Muscle of leg (tissue), 11 donors: ENCODE measurements around the gene NUP85. TPM values are rescaled to one million over a fixed set of nuclear protein-coding genes. Genes with fewer than 3 reads are reported as not detected.

ENCODE experiments used
- DNase-seq: peaks from one replicate; pipeline ENCODE4 v3.0.0; 2013
- H3K27ac ChIP-seq: one replicate; pipeline ENCODE4 v1.5.1; 2013; ENCODE audit warnings: mild to moderate bottlenecking, low read length, control low read depth
- H3K27me3 ChIP-seq: one replicate; pipeline ENCODE4 v1.6.1; 2013; ENCODE audit warnings: low read length; ENCODE audit not compliant: control insufficient read depth, insufficient read depth
- H3K36me3 ChIP-seq: one replicate; pipeline ENCODE4 v1.6.1; 2013; ENCODE audit warnings: low read length; ENCODE audit not compliant: control insufficient read depth, insufficient read depth
- H3K4me1 ChIP-seq: one replicate; pipeline ENCODE4 v1.6.1; 2013; ENCODE audit warnings: low read length; ENCODE audit not compliant: control insufficient read depth, insufficient read depth
- H3K4me3 ChIP-seq: one replicate; pipeline ENCODE4 v1.5.1; 2013; ENCODE audit warnings: low read length, control low read depth
- H3K9me3 ChIP-seq: replicated peaks from 2 replicates; pipeline ENCODE4 v1.6.1; 2013; ENCODE audit warnings: low read depth, low read length; ENCODE audit not compliant: control insufficient read depth
- WGBS: methylation state at CpG from one replicate; pipeline ENCODE4 v1.1.5; 2013; ENCODE audit warnings: missing lambda C conversion rate; ENCODE audit not compliant: insufficient coverage; 5-methylcytosine and 5-hydroxymethylcytosine counted together
- polyA plus RNA-seq, 8 donors: library from polyadenylated mRNA; unstranded; fragments of 120-200 nt; gene quantifications; one replicate each; pipeline versions ENCODE4 v1.2.1 to v1.2.3, GENCODE V29; 2013; ENCODE audit warnings: inconsistent platforms in 1 of 8, low replicate concordance in 1 of 8; ENCODE audit not compliant: insufficient read length in 8 of 8, insufficient read depth in 1 of 8
- total RNA-seq: library from RNA; stranded (reverse); fragments of 120-200 nt; gene quantifications from one replicate; pipeline ENCODE4 v1.2.4, GENCODE V29; 2013

The NUP85 gene
- total and polyA plus RNA-seq, 9 donors = 33.5 to 51.2 (median 44.1) TPM

DNA sequence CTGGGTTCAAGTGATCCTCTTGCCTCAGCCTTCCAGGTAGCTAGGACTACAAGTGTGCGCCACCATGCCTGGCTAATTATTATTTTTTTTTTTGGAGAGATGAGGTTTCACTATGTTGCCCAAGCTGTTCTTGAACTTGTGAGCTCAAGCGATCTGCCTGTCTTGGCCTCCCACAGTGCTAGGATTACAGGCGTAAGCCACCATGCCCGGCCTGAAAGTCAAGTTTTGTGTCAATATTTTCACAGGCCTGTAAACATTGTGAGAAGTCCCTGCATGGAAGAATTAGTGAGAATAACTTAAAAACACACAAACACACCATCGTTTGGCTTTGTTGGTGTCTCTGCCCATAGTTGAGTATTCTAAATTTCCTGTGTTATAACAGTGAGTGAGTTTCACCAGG, 22.2 kb downstream of the NUP85 start:
- Histone ChIP-seq H3K4me3 (no peak overlapping the region), H3K9me3 (no peaks in the 10 kb centered on the region), H3K4me1 (no peaks in the 10 kb centered on the region), H3K27me3 (no peaks in the 10 kb centered on the region), H3K36me3 (peaks cover 77% of the 10 kb centered on the region), H3K27ac (no peak overlapping the region)
- 100% methylated on average over 1 of the region's 5 CpGs for WGBS
- DNase-seq = no peak

DNA sequence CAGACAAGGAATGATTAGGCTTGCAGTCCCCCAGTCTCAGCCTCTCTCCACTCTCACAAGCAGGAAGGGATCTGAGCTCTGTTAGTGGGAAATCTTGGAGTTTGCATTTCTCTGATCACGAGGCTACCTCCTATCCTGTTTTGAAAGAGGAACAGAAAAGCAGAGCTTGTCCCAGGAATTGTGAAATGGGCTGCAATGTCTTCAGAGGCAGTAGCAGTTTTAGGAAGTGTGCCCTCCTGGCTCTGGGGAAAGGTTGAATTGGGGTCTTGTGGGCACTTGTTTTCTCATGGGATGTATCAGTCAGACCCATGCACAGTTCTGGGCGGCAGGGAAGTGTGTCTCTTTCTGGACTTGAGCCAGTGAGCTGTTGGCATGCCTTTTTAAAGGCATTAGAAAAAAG, 22.8 kb downstream of the NUP85 start:
- WGBS = no CpG with 5 or more reads among the region's 2 CpGs
- DNase-seq = peak; percentile 82
- Histone ChIP-seq H3K4me1 (no peaks in the 10 kb centered on the region), H3K4me3 (no peak overlapping the region), H3K27ac (no peak overlapping the region), H3K36me3 (peaks cover 83% of the 10 kb centered on the region), H3K27me3 (no peaks in the 10 kb centered on the region), H3K9me3 (no peaks in the 10 kb centered on the region)

DNA sequence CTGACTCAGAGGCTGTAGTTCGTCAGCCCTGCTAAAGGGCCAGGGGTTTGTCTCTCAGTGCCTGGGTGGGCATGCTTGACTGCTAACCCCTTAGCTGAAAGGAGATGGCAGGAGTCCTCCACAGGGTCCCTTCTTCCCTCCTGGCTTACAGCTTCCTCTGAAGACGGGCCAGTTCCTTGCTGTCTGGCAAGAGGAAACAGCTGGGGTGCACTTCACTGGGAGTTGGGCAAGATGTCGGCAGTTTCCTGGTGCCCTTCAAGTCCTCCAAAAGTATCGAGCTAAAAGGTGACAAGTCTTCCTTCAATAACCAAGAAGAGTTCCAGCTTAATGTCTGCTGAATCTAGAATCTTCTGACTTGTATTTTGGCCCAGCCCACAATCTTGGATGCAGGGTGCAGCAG, 23.4 kb downstream of the NUP85 start:
- Histone ChIP-seq H3K4me1 (no peaks in the 10 kb centered on the region), H3K9me3 (no peaks in the 10 kb centered on the region), H3K36me3 (peaks cover 85% of the 10 kb centered on the region), H3K4me3 (no peak overlapping the region), H3K27ac (no peak overlapping the region), H3K27me3 (no peaks in the 10 kb centered on the region)
- 80% methylated on average over 3 of the region's 4 CpGs for WGBS
- DNase-seq = no peak

DNA sequence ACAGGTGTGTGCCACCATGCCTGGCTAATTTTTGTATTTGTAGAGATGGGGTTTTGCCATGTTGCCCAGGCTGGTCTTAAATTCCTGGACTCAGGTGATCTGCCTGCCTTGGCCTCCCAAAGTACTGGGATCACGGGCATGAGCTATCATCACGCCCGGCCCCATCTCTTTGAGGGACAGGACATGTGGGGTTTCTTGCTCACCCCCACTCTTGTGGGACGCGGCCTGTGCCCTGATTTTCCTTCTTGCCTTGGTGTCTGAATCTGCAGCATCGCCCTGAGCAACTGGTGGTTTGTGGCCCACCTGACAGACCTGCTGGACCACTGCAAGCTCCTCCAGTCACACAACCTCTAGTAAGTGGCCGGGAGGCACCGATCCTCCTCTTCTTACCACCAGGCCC, 25.6 kb downstream of the NUP85 start:
- WGBS = 92% methylated on average over 6 of the region's 8 CpGs
- no peak overlapping the region for H3K4me3 ChIP-seq
- H3K27me3 ChIP-seq = no peaks in the 10 kb centered on the region
- peaks cover 84% of the 10 kb centered on the region for H3K36me3 ChIP-seq
- H3K4me1 ChIP-seq = no peaks in the 10 kb centered on the region
- no peaks in the 10 kb centered on the region for H3K9me3 ChIP-seq
- no peak overlapping the region for H3K27ac ChIP-seq
- no peak for DNase-seq

DNA sequence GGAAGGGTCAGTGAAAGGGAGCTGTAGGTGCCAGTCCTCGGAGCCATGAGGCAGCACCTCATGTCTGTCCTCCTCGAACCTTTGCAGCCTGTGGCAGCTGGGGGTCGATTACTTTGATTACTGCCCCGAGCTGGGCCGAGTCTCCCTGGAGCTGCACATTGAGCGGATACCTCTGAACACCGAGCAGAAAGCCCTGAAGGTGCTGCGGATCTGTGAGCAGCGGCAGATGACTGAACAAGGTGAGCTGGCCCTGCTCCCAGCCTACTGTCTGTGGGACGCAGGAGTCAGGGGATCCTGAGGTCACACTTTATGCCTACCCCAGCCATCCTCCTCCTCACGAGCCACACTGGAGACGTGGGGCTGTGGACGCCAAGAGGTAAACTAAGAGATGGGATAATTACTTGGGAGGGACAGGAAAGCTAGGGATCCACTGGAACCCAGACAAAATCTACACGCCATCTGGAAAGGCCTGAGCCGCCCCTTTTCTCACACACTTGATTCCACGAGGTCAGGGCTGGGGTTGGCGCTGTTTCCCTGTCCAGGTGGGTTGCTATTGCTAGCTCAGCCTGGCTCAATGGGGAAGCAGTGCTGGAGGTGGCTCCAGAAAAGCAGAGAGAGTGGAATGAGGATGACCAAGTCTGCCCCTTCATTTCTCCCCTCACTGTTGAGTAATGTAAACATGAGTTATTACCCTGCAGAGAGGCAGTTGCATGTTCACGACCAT, 26.4 kb downstream of the NUP85 start:
- Histone ChIP-seq H3K4me3 (no peak overlapping the region), H3K27ac (no peak overlapping the region), H3K27me3 (no peaks in the 10 kb centered on the region), H3K9me3 (no peaks in the 10 kb centered on the region), H3K4me1 (peaks cover under 1% of the 10 kb centered on the region), H3K36me3 (peaks cover 80% of the 10 kb centered on the region)
- 98% methylated on average over 10 of the region's 18 CpGs for WGBS
- DNase-seq = no peak

DNA sequence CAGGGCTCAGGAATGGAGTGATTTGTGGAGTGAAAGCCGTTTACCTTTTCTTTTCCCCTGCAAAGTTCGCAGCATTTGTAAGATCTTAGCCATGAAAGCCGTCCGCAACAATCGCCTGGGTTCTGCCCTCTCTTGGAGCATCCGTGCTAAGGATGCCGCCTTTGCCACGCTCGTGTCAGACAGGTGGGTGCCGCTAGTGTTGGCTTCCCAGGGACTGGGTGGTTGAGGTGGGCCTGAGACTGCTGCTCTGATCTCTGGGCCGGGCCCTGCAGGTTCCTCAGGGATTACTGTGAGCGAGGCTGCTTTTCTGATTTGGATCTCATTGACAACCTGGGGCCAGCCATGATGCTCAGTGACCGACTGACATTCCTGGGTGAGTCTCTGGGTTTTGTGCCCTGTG, 27.3 kb downstream of the NUP85 start:
- 97% methylated on average over 9 of the region's 13 CpGs for WGBS
- Histone ChIP-seq H3K36me3 (peaks cover 85% of the 10 kb centered on the region), H3K27me3 (no peaks in the 10 kb centered on the region)

DNA sequence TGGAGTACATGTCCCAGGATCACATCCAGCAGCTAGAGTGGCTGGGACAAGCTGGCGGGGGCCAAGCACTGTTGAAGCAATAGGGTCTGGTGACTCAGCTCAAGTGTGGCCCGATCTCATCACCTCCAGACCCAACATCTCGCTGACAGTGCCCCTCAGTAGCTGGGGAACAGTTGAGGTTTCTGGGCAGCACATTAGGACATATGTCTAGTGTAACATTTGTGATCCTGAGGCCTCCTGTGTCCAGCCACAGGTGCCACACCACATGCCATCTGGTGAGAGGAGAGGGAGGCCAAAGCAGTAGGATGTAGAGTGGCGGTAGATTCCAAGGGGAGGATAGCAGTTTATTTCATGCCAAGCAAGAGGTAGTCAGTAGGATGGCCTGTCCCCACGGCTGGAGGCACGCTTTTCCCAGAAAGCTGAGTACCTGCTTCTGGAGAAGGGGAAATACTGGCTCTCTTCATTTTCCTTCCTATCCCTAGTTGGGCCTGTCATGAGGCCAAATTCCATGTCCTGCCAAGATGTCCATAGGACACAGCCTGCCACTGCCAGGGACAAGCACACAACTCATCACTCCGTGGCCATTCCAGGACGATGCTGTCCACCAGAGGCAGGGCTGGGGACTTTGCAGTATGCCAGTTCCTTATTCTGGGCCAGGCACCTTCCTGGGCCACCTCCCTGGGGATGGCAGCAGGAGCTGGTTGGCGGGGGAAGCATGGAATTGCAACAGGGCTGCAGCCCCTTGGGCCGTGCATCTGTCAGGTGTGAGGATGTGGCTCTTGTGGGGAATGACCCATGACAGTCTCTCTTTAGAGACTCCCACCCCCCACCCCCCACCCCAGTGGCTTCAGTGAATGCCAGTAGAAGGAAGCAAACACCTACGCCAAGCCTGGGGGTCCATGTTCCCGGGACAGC, 31.9 kb downstream of the NUP85 start:
- H3K27ac ChIP-seq = no peak overlapping the region
- no peak overlapping the region for H3K4me3 ChIP-seq
- H3K4me1 ChIP-seq = peaks cover 5% of the 10 kb centered on the region
- peaks cover 88% of the 10 kb centered on the region for H3K36me3 ChIP-seq
- no peak for DNase-seq
- 61% methylated on average over 7 of the region's 12 CpGs for WGBS
- H3K27me3 ChIP-seq = no peaks in the 10 kb centered on the region
- no peaks in the 10 kb centered on the region for H3K9me3 ChIP-seq

More for the DNA sequence above, 27.3 kb downstream of the NUP85 start:
- H3K4me1 ChIP-seq = peaks cover 3% of the 10 kb centered on the region
- H3K27ac ChIP-seq = no peak overlapping the region
- no peak for DNase-seq
- H3K9me3 ChIP-seq = no peaks in the 10 kb centered on the region
- no peak overlapping the region for H3K4me3 ChIP-seq

DNA sequence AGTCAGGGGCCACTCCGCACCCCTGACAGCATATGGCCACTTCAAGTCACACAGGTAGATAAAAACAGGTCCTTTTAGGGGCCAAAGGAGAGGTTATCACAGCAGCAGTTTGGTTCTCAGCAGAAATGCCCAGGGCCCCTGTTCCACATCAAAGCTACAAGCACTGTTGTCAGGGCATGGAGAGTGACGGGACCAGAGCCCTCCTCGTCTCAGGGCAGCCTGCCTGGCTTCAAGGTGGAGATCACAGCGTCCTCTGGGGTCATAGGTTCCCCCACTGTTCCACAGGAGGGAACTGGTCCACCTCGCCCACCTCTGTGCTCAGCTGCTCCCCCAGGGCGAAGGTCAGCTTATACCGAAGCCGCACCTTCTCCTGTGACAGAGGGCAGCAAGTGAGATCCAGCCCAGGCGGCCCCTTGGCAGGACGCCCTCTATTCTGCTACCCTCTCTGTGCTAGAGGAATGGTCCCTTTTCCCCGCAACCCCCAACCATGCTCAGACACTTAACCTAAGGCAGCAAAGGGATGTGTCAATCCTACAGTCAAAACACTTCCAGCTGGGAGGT, 32.6 kb downstream of the NUP85 start:
- WGBS = 77% methylated on average over 10 of the region's 11 CpGs
- Histone ChIP-seq H3K4me1 (peaks cover 5% of the 10 kb centered on the region), H3K36me3 (peaks cover 88% of the 10 kb centered on the region), H3K27ac (no peak overlapping the region), H3K4me3 (no peak overlapping the region), H3K27me3 (no peaks in the 10 kb centered on the region), H3K9me3 (no peaks in the 10 kb centered on the region)
- DNase-seq = no peak

DNA sequence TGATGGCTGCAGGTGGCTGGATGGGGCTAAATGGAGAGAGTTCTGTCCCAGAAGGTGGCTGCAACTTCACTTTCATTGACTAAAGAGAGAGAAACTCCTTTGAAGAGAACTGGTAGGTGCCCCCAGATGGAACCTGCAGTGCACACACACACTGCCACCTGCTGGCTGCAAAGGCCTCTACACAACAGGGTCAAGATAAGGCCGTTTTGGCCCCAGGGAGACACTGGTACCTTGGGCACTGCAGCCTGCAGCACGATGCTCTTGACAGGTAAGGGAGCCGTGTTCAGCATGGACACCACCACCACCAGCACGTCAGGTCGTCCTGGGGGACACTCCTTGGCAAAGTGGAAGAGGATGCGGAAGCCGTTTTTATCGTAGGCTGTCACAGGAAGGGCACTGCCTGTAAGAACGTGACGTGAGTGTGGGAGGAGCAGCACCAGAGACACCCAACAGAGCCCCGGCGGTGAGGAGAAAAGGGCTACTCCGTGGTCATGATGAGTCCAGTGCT, 33.3 kb downstream of the NUP85 start:
- 45% methylated on average over 11 of the region's 13 CpGs for WGBS

DNA sequence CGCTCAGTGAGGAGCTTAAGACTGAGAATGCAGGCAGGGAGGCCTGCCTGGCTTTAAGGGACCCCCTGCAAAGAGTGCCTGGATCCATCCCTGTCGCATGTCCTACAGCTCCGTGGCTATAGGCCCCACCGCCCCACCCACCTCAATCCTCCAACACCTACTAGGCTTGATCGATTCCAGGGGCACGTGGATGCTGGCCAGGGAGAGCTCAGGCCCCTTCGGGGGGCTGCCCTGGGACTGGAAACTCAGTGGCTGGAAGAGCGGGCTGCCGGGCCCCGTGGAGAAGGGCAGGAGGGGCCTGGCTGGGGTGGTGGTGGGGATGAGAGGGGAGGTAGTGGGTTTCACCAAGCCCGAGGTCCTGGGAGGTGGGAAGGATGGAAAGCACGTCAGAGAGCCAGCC, 33.7 kb downstream of the NUP85 start:
- Histone ChIP-seq H3K9me3 (no peaks in the 10 kb centered on the region), H3K4me3 (no peak overlapping the region), H3K27ac (no peak overlapping the region), H3K36me3 (peaks cover 93% of the 10 kb centered on the region), H3K4me1 (peaks cover 5% of the 10 kb centered on the region), H3K27me3 (no peaks in the 10 kb centered on the region)
- DNase-seq = no peak
- 66% methylated on average over 6 of the region's 12 CpGs for WGBS

More for the DNA sequence above, 33.3 kb downstream of the NUP85 start:
- Histone ChIP-seq H3K27me3 (no peaks in the 10 kb centered on the region), H3K36me3 (peaks cover 90% of the 10 kb centered on the region), H3K27ac (no peak overlapping the region), H3K4me1 (peaks cover 5% of the 10 kb centered on the region), H3K9me3 (no peaks in the 10 kb centered on the region), H3K4me3 (no peak overlapping the region)
- peak; percentile 60 for DNase-seq
